GM12874 (cell line): ENCODE results near the gene AAK1.

Experiments used
- CTCF ChIP-seq: IDR thresholded peaks from 2 replicates; pipeline ENCODE4 v1.5.1; 2011; ENCODE audit warnings: low read depth, mild to moderate bottlenecking, control low read depth, low read length, moderate library complexity; ENCODE audit not compliant: insufficient read depth

The AAK1 gene

GRCh38 chr2:69471793-69472192 lies 171.7 kb downstream of the AAK1 start:
- TF ChIP-seq CTCF, result no peak

GRCh38 chr2:69470911-69471310 lies 172.6 kb downstream of the AAK1 start:
- no peak for TF ChIP-seq CTCF

GRCh38 chr2:69469784-69470183 lies 173.8 kb downstream of the AAK1 start:
- TF ChIP-seq CTCF, result no peak

- TF ChIP-seq CTCF, result no peak
Measured at GRCh38 chr2:69469375-69469774, 174.2 kb downstream of the AAK1 start.

- no peak for TF ChIP-seq CTCF
Measured at GRCh38 chr2:69466728-69467127, 176.8 kb downstream of the AAK1 start.

- no peak for TF ChIP-seq CTCF
Measured at GRCh38 chr2:69465513-69466456, 177.8 kb downstream of the AAK1 start.

GRCh38 chr2:69464575-69464974 lies 179.0 kb downstream of the AAK1 start:
- TF ChIP-seq CTCF, result no peak
